Osteoblast (primary cell): ENCODE measurements around the gene DAB2IP. TPM values are rescaled to one million over a fixed set of nuclear protein-coding genes. Genes with fewer than 3 reads are reported as not detected.

ENCODE experiments used
- DNase-seq: peaks from one replicate; pipeline ENCODE4 v3.0.0; 2011; ENCODE audit warnings: low spot score, mixed read lengths; ENCODE audit not compliant: insufficient read length; ENCODE audit errors: missing footprints
- H2AFZ ChIP-seq: 2 replicates; pipeline ENCODE4 v1.6.0; 2011; ENCODE audit warnings: mild to moderate bottlenecking, low read length
- H3K27ac ChIP-seq: 2 replicates; pipeline ENCODE4 v1.5.1; 2011; ENCODE audit warnings: mild to moderate bottlenecking, low read depth, low read length, moderate library complexity
- H3K27me3 ChIP-seq: 2 replicates; pipeline ENCODE4 v1.6.0; 2012; ENCODE audit warnings: mild to moderate bottlenecking, control low read depth, inconsistent platforms, low read length, moderate library complexity; ENCODE audit not compliant: insufficient read depth
- H3K36me3 ChIP-seq: 2 replicates; pipeline ENCODE4 v1.5.1; 2011; ENCODE audit warnings: mild to moderate bottlenecking, low read length, control low read depth, moderate library complexity; ENCODE audit not compliant: insufficient read depth
- H3K4me1 ChIP-seq: 2 replicates; pipeline ENCODE4 v1.5.1; 2011; ENCODE audit warnings: mild to moderate bottlenecking, low read length, control low read depth, moderate library complexity; ENCODE audit not compliant: insufficient read depth
- H3K4me2 ChIP-seq: 2 replicates; pipeline ENCODE4 v1.6.0; 2011; ENCODE audit warnings: mild to moderate bottlenecking, low read length; ENCODE audit not compliant: insufficient read depth
- H3K4me3 ChIP-seq: fragments of 200-600 bp; sonication (generic); 3 replicates; pipeline ENCODE4 v1.5.1; 2012; ENCODE audit warnings: mild to moderate bottlenecking, low read length, inconsistent platforms; ENCODE audit not compliant: insufficient read depth
- H3K79me2 ChIP-seq: 2 replicates; pipeline ENCODE4 v1.6.0; 2012; ENCODE audit warnings: mild to moderate bottlenecking, low read length, control low read depth, inconsistent platforms; ENCODE audit not compliant: insufficient read depth
- H3K9me3 ChIP-seq: 2 replicates; pipeline ENCODE4 v1.5.1; 2011; ENCODE audit warnings: low read depth, low read length, control low read depth
- H4K20me1 ChIP-seq: 2 replicates; pipeline ENCODE4 v1.6.0; 2012; ENCODE audit warnings: mild to moderate bottlenecking, low read length, control low read depth; ENCODE audit not compliant: insufficient read depth
- CTCF ChIP-seq: IDR thresholded peaks from 2 replicates; pipeline ENCODE4 v1.5.1; 2011; ENCODE audit warnings: mild to moderate bottlenecking, low read depth, low read length, moderate library complexity; ENCODE audit errors: extremely low read depth
- total RNA-seq: library from RNA; depleted of rRNA; stranded (reverse); fragments of >200 nt; gene quantifications from 2 replicates; pipeline ENCODE4 v1.2.3, GENCODE V29; 2012

DAB2IP gene
- total RNA-seq, 1 donor = 60.8 TPM

- no peak overlapping the region for H2AFZ ChIP-seq
- peak overlapping the region; percentile 57 for H3K4me3 ChIP-seq
Observed at GRCh38 chr9:121652021-121652837, 795 bp downstream of the DAB2IP start.

GRCh38 chr9:121652838-121653231 lies 1.4 kb downstream of the DAB2IP start:
- Histone ChIP-seq H3K4me1 (peaks cover 8% of the 10 kb centered on the region), H3K9me3 (no peaks in the 10 kb centered on the region), H3K27ac (no peak overlapping the region), H3K27me3 (peaks cover 45% of the 10 kb centered on the region), H3K4me2 (no peak overlapping the region), H4K20me1 (no peaks in the 10 kb centered on the region), H2AFZ (no peak overlapping the region), H3K36me3 (no peaks in the 10 kb centered on the region), H3K4me3 (no peak overlapping the region), H3K79me2 (no peaks in the 10 kb centered on the region)
- peak; percentile 71 for DNase-seq
- TF ChIP-seq CTCF = no peak

More at GRCh38 chr9:121652021-121652837, 795 bp downstream of the DAB2IP start:
- peaks cover 8% of the 10 kb centered on the region for H3K4me1 ChIP-seq
- DNase-seq = peak; percentile 79
- no peak overlapping the region for H3K27ac ChIP-seq
- peaks cover 39% of the 10 kb centered on the region for H3K27me3 ChIP-seq
- no peaks in the 10 kb centered on the region for H3K79me2 ChIP-seq
- H3K9me3 ChIP-seq = no peaks in the 10 kb centered on the region
- H4K20me1 ChIP-seq = no peaks in the 10 kb centered on the region
- peak overlapping the region; percentile 66 for H3K4me2 ChIP-seq
- no peaks in the 10 kb centered on the region for H3K36me3 ChIP-seq
- TF ChIP-seq CTCF = no peak

- Histone ChIP-seq H3K4me1 (peaks cover 8% of the 10 kb centered on the region), H3K4me3 (no peak overlapping the region), H3K79me2 (no peaks in the 10 kb centered on the region), H3K27me3 (peaks cover 60% of the 10 kb centered on the region), H3K36me3 (no peaks in the 10 kb centered on the region), H2AFZ (no peak overlapping the region), H4K20me1 (no peaks in the 10 kb centered on the region), H3K27ac (no peak overlapping the region), H3K9me3 (no peaks in the 10 kb centered on the region), H3K4me2 (no peak overlapping the region)
- DNase-seq = peak; percentile 35
- no peak for TF ChIP-seq CTCF
Observed at GRCh38 chr9:121654499-121655140, 3.2 kb downstream of the DAB2IP start.

GRCh38 chr9:121655231-121655755 lies 3.9 kb downstream of the DAB2IP start:
- Histone ChIP-seq H4K20me1 (no peaks in the 10 kb centered on the region), H3K27ac (no peak overlapping the region), H3K4me1 (peaks cover 8% of the 10 kb centered on the region), H3K79me2 (no peaks in the 10 kb centered on the region), H3K27me3 (peaks cover 64% of the 10 kb centered on the region), H3K36me3 (no peaks in the 10 kb centered on the region), H3K4me3 (no peak overlapping the region), H3K4me2 (no peak overlapping the region), H2AFZ (no peak overlapping the region), H3K9me3 (no peaks in the 10 kb centered on the region)
- no peak for TF ChIP-seq CTCF
- peak; percentile 10 for DNase-seq
